Stimulated activated CD8-positive, alpha-beta memory T cell treated with anti-CD3 and anti-CD28 coated beads, Interleukin-15, amount 100 ng/mL, for 1 hour (primary cell): Measurements from ENCODE around the gene AFF3.

Experiments used
- DNase-seq: peaks from one replicate; pipeline ENCODE4 v3.0.0-alpha.2; 2020; ENCODE audit warnings: low read depth

The AFF3 gene

GRCh38 chr2:99821984-99822383 lies 320.4 kb downstream of the AFF3 start:
- no peak for DNase-seq

GRCh38 chr2:99821572-99821971 lies 320.8 kb downstream of the AFF3 start:
- no peak for DNase-seq

DNA sequence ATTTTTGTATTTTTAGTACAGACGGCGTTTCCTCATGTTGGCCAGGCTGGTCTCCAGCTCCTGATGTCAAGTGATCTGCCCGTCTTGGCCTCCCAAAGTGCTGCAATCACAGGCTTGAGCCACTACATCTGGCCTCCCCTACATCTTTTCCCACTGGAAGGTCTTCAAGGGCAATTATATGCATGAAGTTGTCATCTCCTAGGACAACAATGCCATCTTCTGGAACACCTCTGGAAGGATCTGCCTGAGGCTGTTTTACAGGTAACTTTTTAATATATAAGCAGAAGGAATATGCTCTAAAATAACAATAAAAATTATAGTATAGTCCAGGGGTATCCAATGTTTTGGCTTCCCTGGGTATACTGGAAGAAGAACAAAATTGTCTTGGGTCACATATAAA lies 321.4 kb downstream of the AFF3 start:
- no peak for DNase-seq

- no peak for DNase-seq
Observed at GRCh38 chr2:99819766-99820165, 322.6 kb downstream of the AFF3 start.

DNA sequence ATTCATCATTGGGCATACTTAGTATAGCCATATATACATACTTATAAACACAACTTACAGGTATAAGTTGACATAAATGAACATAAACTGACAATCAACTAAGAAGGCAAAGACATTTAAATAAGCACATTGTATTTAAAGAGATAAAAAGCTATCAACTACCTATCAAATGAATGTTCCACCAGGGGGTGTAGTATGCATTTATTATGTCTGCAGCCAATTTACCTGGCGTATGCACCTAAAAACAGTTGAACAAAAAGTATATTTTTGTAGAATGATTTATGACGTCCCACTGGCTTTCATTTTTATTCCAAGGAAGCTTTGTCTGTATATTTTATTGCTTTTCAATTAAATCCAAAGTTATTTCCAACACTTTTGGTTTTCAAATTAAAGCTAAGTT lies 323.5 kb downstream of the AFF3 start:
- DNase-seq = no peak

DNA sequence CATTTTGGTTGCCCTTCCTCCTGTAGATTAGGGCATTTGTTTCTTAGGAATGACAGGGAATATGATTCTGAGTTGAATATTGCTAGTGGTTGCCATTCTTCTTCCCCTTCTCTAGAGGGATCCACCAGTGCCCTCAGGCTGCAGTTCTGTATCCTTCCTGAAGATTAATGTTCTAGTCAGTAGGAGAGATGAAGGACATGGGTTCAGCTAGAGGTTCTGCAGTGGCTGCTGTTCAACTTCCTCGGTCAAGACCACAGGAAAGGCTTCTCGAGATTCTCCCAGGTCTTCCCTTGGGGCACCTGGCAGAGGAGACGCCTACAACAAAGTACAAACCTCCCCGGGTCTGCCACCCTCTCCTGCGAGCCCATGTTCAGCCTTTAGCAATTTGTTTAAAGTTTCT lies 325.5 kb downstream of the AFF3 start:
- no peak for DNase-seq

DNA sequence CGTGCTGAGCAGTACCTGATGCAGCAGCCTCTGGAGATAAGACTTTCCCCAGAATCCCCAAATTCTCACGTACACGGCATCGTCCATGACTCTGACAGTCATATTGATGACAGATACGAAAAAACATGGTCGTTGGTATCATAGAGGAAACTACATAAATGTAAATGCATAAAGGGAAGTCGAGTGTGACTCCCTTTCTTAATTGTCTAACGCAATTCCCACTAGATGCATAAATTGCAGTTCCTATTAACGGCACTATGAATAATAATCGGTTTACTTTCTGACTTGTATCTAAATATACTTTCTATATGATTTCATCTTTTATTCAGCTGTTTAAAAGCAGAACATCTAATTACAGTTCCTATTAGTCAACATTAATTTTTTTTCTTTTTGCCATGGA lies 330.0 kb downstream of the AFF3 start:
- no peak for DNase-seq

- no peak for DNase-seq
Observed at GRCh38 chr2:99811544-99811943, 330.8 kb downstream of the AFF3 start.

- DNase-seq = no peak
Observed at GRCh38 chr2:99810225-99810624, 332.2 kb downstream of the AFF3 start.

- no peak for DNase-seq
Observed at GRCh38 chr2:99809259-99809900, 333.0 kb downstream of the AFF3 start.

GRCh38 chr2:99808361-99809200 lies 333.8 kb downstream of the AFF3 start:
- DNase-seq = no peak

DNA sequence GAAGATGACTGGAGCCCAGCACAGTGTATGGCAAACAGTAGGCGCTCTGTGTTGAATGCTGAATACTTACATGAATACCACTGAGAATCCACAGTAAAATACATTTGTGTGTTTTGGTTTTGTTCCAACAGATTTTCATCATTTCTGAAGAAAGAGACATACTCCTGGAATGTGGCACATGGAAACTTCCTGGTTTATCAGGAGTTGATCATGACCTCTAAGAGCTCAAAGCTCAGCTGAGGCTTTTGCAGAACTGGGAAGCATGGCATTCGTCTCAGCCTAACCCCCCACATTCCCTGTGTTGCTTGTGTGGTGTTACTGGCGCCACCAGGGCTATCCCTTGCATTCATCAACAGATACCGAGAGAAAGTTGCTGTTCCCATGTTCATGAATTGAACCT lies 335.6 kb downstream of the AFF3 start:
- DNase-seq = no peak

DNA sequence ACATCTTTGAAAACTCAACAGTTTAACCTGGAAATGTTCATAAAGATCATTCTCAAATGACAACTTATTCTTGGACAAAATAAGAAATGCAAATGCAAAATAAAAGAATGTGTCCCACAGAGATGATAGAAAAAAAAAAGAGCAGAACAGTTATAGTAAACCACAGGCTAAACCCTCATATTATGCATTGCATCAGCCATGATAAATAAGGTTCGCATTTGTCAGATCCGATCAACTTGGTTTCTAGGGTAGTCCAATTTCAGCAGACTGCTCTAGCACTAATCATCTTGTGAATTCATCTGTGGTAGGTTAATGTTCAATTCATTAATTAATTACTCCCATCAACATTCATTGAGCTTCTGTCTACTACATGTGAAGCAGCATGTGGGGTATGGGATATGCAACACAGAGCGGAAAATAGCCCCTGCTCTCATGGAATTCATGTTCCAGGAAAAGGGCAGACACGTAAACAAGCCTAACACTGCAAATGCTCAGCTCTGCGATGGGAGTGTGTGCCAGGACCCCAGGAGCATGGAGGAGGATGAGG lies 336.4 kb downstream of the AFF3 start:
- DNase-seq = no peak

DNA sequence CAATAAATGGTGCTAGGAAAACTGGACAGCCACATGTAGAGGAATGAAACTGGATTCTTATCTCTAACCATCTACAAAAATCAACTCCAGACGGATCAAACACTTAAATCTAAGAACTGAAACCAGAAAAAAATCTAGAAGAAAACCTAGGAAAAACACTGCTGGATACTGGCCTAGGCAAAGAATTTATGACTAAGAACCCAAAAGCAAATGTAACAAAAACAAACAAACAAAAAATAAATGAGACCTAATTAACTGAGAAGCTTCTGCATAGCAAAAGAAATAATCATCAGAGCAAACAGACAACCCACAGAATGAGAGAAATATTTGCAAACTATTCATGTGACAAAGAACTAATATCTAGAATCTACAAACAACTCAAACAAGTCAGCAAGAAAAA lies 338.5 kb downstream of the AFF3 start:
- no peak for DNase-seq

DNA sequence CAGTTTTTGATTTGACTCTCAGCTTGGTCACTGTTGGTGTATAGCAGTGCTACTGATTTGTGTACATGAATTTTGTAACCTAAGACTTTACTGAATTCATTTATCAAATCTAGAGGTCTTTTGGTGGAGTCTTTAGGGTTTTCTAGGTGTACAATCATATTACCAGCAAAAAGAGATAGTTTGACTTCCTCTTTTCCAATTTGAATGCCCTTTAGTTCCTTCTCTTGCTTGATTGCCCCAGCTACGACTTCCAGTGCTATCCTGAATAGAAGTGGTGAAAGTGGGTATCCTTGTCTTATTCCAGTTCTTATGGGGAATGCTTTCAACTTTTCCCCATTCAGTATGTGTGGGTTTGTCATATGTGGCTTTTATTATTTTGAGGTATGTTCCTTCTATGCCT lies 339.7 kb downstream of the AFF3 start:
- no peak for DNase-seq

DNA sequence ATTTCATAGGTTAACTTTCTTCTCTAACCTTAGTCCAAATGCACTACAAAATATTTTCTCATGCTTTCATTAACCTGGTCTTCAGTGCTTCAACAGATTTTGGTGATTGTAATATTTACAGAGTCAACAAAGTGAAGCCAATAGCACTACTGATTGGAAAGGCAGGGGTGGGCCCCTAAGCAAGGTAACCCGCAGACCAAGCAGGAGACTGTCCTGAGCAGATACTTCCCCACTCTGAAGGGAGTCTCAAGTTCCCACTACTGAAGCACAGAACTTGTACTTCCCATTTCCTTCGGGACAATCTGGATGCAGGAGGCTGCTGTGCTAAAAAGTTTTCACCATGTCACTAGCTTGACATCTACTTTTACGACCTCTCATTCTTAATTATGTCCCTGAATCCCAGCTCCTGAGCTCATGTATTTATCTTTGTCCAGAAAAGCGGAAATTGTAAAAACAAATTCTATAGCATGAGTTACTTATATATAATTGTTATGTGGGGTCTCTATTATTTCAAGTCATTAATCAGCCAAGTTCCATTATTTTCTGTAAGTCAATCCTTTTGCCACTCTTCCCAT lies 341.0 kb downstream of the AFF3 start:
- DNase-seq = no peak

DNA sequence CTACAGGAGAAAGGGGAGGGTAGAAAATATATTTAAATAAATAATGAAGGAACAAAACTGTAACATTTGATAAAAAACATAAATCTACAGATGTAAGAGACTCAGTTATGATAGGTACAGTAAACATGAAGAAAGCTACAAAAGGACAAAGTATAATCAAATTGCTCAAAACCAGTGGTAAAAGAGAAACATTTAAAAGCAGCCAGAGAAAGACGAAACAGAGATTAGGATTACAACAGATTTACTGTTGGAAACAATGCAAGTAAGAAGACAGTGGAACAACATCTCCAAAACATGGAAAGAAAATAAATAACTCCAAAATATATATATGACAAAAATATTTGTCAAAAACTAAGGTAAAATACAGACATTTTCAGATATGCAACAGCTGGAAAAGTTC lies 344.9 kb downstream of the AFF3 start:
- no peak for DNase-seq

DNA sequence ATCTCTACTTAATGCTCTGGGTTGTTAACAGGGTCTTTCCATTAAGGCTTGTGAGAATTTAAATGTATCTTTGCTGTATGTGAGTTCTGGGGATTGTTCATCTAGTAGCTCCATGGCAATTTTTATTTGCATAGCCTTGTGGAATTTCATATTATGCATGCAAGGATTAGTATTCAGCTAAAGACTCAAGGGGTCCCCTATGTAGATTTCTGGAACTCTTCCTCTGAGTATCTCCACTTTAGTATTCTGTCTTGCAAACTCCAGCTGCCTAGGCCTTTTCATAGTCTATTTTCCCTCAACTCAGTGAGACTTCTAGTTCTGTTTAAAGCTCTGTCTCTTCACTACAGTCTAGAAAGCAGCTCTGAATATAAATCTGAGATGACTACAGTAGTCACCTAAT lies 348.0 kb downstream of the AFF3 start:
- DNase-seq = no peak

- no peak for DNase-seq
Observed at GRCh38 chr2:99793022-99793421, 349.4 kb downstream of the AFF3 start.

- no peak for DNase-seq
Observed at GRCh38 chr2:99789849-99790248, 352.5 kb downstream of the AFF3 start.

- no peak for DNase-seq
Observed at GRCh38 chr2:99787769-99788382, 354.5 kb downstream of the AFF3 start.

DNA sequence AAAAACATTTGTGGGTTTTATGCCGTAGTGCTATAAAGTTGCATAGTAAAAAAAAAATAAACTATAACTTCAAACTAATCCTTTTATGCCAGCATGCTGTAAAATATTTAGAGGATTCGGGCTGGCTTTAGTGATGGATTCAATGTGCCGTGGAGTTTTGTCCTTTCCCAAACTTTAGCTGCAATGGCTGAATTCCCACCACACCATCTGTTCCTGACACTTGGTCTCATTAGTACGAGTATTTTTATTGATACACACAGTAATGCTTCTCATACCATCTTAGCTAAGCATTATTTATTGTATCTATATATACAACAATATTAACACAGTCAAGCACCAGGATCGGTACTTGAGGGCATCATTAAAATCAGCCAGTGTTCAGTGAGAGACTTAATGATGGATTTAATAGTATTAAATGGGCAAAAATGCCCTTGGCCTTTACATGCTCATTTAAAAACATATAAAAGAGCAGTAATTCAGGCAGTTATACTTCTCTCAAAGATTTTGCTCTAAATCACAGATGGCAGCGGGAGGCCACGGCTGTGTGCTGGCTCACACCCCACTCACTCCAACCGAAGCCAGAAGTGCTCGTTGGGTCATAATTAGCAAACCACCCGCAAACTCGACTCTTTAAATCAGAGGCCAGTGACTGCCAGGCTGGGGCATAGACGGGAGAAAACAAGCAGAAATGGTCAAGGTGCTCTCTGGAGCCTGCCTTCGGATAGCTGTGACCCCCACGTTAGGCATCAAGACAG lies 355.6 kb downstream of the AFF3 start:
- no peak for DNase-seq
